DOHH2 (cell line): Measurements from ENCODE around the gene SPRR2D.
"Not testable (repeated sequence)": the region's sequence is repeated elsewhere in the genome, so short reads cannot be mapped to it uniquely, and the experiment has no call there.

ENCODE experiments used
- EZH2phosphoT487 ChIP-seq: fragments of 200-600 bp; sonication (generic); IDR thresholded peaks from 2 replicates; pipeline ENCODE4 v1.6.1; 2017; ENCODE audit warnings: borderline replicate concordance, mild to moderate bottlenecking, antibody characterized with exemption, low read length, moderate library complexity, mixed read lengths
- TF ChIP-seq, protein P1 (sequence below): fragments of 200-600 bp; sonication (generic); IDR thresholded peaks from one replicate; pipeline ENCODE4 v1.5.1; 2014; ENCODE audit warnings: antibody characterized with exemption, mild to moderate bottlenecking, low read depth, low read length; ENCODE audit not compliant: poor library complexity, severe bottlenecking

DNA sequence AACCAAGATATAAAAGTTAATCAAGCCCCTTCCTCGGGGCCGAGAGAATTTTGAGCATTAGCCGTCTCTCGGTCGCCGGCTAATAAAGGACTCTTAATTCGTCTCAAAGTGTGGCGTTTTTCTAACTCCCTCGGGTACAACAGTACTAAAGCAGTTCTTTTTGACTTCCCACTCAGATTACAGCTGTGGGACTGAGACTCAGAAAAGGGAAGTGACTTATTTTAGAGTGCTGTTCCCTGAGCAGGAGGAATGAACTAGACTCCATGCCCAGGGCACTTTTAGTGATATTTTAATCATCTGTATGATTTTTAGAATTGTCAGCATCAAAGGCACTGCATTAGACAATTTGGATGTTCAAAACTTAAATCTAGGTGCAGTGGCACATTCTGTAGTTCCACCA lies 18.6 kb downstream of the SPRR2D start:
- TF ChIP-seq, protein P1, sequence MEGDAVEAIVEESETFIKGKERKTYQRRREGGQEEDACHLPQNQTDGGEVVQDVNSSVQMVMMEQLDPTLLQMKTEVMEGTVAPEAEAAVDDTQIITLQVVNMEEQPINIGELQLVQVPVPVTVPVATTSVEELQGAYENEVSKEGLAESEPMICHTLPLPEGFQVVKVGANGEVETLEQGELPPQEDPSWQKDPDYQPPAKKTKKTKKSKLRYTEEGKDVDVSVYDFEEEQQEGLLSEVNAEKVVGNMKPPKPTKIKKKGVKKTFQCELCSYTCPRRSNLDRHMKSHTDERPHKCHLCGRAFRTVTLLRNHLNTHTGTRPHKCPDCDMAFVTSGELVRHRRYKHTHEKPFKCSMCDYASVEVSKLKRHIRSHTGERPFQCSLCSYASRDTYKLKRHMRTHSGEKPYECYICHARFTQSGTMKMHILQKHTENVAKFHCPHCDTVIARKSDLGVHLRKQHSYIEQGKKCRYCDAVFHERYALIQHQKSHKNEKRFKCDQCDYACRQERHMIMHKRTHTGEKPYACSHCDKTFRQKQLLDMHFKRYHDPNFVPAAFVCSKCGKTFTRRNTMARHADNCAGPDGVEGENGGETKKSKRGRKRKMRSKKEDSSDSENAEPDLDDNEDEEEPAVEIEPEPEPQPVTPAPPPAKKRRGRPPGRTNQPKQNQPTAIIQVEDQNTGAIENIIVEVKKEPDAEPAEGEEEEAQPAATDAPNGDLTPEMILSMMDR: not testable (repeated sequence)
- TF ChIP-seq EZH2phosphoT487: not testable (repeated sequence)
